Left lung (tissue), 10 donors: Measurements from ENCODE around the gene LRRC3C. TPM values are rescaled to one million over a fixed set of nuclear protein-coding genes. Genes with fewer than 3 reads are reported as not detected.

Source experiments
- ATAC-seq: fragments of 200-7000 bp; cut with Tn5 transposase; one replicate; pipeline ENCODE4 v1.9.1; 2020; ENCODE audit warnings: moderate library complexity
- DNase-seq, 4 donors: peaks; one replicate each; pipeline ENCODE4 v3.0.0-alpha.2; 2013 to 2020
- H3K27ac ChIP-seq, 2 donors: fragments of 200-600 bp; sonication (generic) in 1 of 2; one replicate each; pipeline versions ENCODE4 v1.5.0 to v1.8.0; 2020 to 2021
- H3K27me3 ChIP-seq, 2 donors: fragments of 200-600 bp; sonication (generic) in 1 of 2; one replicate each; pipeline versions ENCODE4 v1.5.0 to v1.8.0; 2020 to 2021
- H3K36me3 ChIP-seq, 2 donors: fragments of 200-600 bp; sonication (generic) in 1 of 2; one replicate each; pipeline versions ENCODE4 v1.5.0 to v1.8.0; 2020 to 2021
- H3K4me1 ChIP-seq, 2 donors: fragments of 200-600 bp; one replicate each; pipeline ENCODE4 v1.8.0; 2021
- H3K4me3 ChIP-seq, 2 donors: fragments of 200-600 bp; sonication (generic) in 1 of 2; one replicate each; pipeline versions ENCODE4 v1.5.0 to v1.8.0; 2020 to 2021; ENCODE audit warnings: mild to moderate bottlenecking in 1 of 2
- H3K9me3 ChIP-seq, 2 donors: fragments of 200-600 bp; sonication (generic) in 1 of 2; one replicate each; pipeline versions ENCODE4 v1.5.0 to v1.8.0; 2020 to 2021
- intact Hi-C, 2 donors: fragments of 100-400 bp; cut with DNase I; formaldehyde crosslinking; loops; one replicate each; pipeline versions ENCODE4 v1.11.2 to v1.14.2; 2022
- polyA plus RNA-seq, 6 donors: library from polyadenylated mRNA; unstranded; fragments of 120-200 nt; gene quantifications; one replicate each; pipeline ENCODE4 v1.2.1, GENCODE V29; 2013; ENCODE audit not compliant: insufficient read length in 6 of 6
- total RNA-seq, 2 donors: library from RNA; stranded (reverse); fragmentation: NEBNext Ultra II Directional; extraction: Animal tissue kit (Norgen Biotek cat#: 25700); gene quantifications; one replicate each; pipeline ENCODE4 v1.2.1, GENCODE V29; 2021
- TF ChIP-seq, protein P1 (sequence below), 2 donors: fragments of 200-600 bp; sonication (generic) in 1 of 2; IDR thresholded peaks; one replicate each; pipeline versions ENCODE4 v1.5.0 to v1.8.0; 2021; ENCODE audit warnings: antibody characterized with exemption in 2 of 2
- donor health status: DM: no; HTN: yes; CAD: no.
- donor health status: DM: no; HTN: no; CAD: no.

The LRRC3C gene
- total and polyA plus RNA-seq, 8 donors: not detected

DNA sequence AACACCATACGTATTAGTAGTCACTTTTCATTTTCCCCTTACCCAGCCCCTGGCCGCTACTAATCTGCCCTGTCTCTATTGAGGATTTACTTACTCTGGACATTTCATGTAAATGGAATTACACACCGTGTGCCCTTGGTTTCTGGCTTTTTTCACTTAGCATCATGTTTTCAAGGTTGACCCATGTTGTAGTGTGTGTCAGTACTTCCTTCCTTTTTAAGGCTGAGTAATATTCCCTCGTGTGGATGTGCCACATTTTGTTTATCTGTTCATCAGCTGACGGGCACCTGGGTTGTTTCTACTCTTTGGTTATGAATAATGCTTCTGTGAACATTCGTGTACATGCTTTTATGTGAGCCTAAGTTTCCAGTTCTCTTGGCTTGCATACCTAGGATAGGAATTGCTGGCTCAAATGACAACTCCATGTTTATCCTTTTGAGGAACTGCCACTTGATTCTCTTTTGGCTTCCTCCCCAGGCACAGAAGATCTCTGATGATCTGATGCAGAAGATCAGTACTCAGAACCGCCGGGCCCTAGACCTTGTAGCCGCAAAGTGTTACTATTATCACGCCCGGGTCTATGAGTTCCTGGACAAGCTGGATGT is 60.8 kb downstream of the LRRC3C start:
- intact Hi-C loops: no loop called here
- TF ChIP-seq, protein P1, sequence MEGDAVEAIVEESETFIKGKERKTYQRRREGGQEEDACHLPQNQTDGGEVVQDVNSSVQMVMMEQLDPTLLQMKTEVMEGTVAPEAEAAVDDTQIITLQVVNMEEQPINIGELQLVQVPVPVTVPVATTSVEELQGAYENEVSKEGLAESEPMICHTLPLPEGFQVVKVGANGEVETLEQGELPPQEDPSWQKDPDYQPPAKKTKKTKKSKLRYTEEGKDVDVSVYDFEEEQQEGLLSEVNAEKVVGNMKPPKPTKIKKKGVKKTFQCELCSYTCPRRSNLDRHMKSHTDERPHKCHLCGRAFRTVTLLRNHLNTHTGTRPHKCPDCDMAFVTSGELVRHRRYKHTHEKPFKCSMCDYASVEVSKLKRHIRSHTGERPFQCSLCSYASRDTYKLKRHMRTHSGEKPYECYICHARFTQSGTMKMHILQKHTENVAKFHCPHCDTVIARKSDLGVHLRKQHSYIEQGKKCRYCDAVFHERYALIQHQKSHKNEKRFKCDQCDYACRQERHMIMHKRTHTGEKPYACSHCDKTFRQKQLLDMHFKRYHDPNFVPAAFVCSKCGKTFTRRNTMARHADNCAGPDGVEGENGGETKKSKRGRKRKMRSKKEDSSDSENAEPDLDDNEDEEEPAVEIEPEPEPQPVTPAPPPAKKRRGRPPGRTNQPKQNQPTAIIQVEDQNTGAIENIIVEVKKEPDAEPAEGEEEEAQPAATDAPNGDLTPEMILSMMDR (IDR thresholded peaks at IDR 0.05): no peak
- no peaks in the 10 kb centered on the region for H3K27me3 ChIP-seq
- peaks cover 0 to 98% of the 10 kb centered on the region in 2 donors for H3K36me3 ChIP-seq
- H3K27ac ChIP-seq: no peak overlapping the region
- peaks cover 0 to 4% of the 10 kb centered on the region in 2 donors for H3K4me1 ChIP-seq
- ATAC-seq (no peak), DNase-seq (no peak)
- no peak overlapping the region for H3K4me3 ChIP-seq
- H3K9me3 ChIP-seq: no peaks in the 10 kb centered on the region

DNA sequence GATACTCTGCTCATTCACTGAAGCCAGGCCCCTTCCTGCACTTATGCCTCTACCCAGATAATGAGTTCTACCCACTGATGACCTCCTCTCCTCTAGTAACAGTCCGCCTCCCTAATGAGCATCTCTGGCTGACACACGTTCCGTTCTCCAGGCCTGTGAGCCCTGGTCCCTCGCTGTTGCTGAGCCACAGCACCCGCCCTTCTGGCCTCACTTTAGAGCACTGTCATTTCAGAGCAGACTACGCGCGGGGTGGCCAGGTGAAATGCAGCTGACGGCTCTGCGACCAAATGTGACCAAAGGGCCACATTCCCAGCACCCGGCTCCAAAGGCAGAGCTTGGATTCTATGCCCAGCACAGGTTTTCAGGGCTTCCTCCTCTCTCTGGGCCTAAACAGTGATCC is 66.9 kb downstream of the LRRC3C start:
- H3K9me3 ChIP-seq: no peaks in the 10 kb centered on the region
- intact Hi-C loops: no loop called here
- no peak overlapping the region for H3K27ac ChIP-seq
- no peaks in the 10 kb centered on the region for H3K27me3 ChIP-seq
- H3K4me1 ChIP-seq: no peaks in the 10 kb centered on the region
- TF ChIP-seq, protein P1 (IDR thresholded peaks at IDR 0.05): no peak
- ATAC-seq (no peak), DNase-seq (peak in 1 of 4 donors; percentile 26)
- H3K4me3 ChIP-seq: no peak overlapping the region
- peaks cover 0 to 93% of the 10 kb centered on the region in 2 donors for H3K36me3 ChIP-seq

Other genes starting within 250 kb of the LRRC3C start
- gene PGAP3, start 239.7 kb upstream of the LRRC3C start, total RNA-seq: 10 to 100 TPM; 17.2 to 32.9 TPM
- 10 to 100 TPM; 37.9 to 46.5 (median 41.1) TPM for gene PGAP3, start 239.7 kb upstream of the LRRC3C start, polyA plus RNA-seq
- 100 to 1,000 TPM in 1 of 2 donors, 10 to 100 TPM in 1; 65.1 to 137 TPM for gene ERBB2, start 227.7 kb upstream of the LRRC3C start, total RNA-seq
- 100 to 1,000 TPM; 103 to 125 (median 107) TPM for gene ERBB2, start 227.7 kb upstream of the LRRC3C start, polyA plus RNA-seq
- 10 to 100 TPM; 45.6 to 57.9 TPM for gene MIEN1, start 197.2 kb upstream of the LRRC3C start, total RNA-seq
- 10 to 100 TPM; 18.8 to 27.5 (median 24.0) TPM for gene MIEN1, start 197.2 kb upstream of the LRRC3C start, polyA plus RNA-seq
- 10 to 100 TPM; 12.4 to 31.9 TPM for gene GRB7, start 189.8 kb upstream of the LRRC3C start, total RNA-seq
- gene GRB7, start 189.8 kb upstream of the LRRC3C start, polyA plus RNA-seq: 10 to 100 TPM; 25.8 to 34.2 (median 28.2) TPM
- gene IKZF3, start 63.4 kb upstream of the LRRC3C start, total RNA-seq: 1 to 10 TPM; 3.3 to 6.6 TPM
- 1 to 10 TPM; 1.2 to 1.9 (median 1.6) TPM for gene IKZF3, start 63.4 kb upstream of the LRRC3C start, polyA plus RNA-seq
- gene ZPBP2, start 59.5 kb upstream of the LRRC3C start, total RNA-seq: not detected
- not detected for gene ZPBP2, start 59.5 kb upstream of the LRRC3C start, polyA plus RNA-seq
- 10 to 100 TPM in 1 of 2 donors, 1 to 10 TPM in 1; 9.2 to 16.7 TPM for gene GSDMB, start 9.1 kb upstream of the LRRC3C start, total RNA-seq
- 10 to 100 TPM; 15.9 to 36.4 (median 28.4) TPM for gene GSDMB, start 9.1 kb upstream of the LRRC3C start, polyA plus RNA-seq
- 100 to 1,000 TPM in 1 of 2 donors, 10 to 100 TPM in 1; 47.6 to 107 TPM for gene ORMDL3, start 131 bp upstream of the LRRC3C start, total RNA-seq
- 10 to 100 TPM; 74.3 to 91.3 (median 82.7) TPM for gene ORMDL3, start 131 bp upstream of the LRRC3C start, polyA plus RNA-seq
- under 1 TPM in 1 of 2 donors, not detected in 1; 0.76 TPM for gene GSDMA, start 35.3 kb downstream of the LRRC3C start, total RNA-seq
- 1 to 10 TPM in 1 of 6 donors, under 1 TPM in 5; 0.57 to 1.3 (median 0.88) TPM for gene GSDMA, start 35.3 kb downstream of the LRRC3C start, polyA plus RNA-seq
- 100 to 1,000 TPM in 1 of 2 donors, 10 to 100 TPM in 1; 72.8 to 117 TPM for gene PSMD3, start 53.1 kb downstream of the LRRC3C start, total RNA-seq
- 100 to 1,000 TPM in 2 of 6 donors, 10 to 100 TPM in 4; 91.1 to 108 (median 96.8) TPM for gene PSMD3, start 53.1 kb downstream of the LRRC3C start, polyA plus RNA-seq
- 1 to 10 TPM in 1 of 2 donors, under 1 TPM in 1; 0.61 to 1.7 TPM for gene CSF3, start 87.7 kb downstream of the LRRC3C start, total RNA-seq
- gene CSF3, start 87.7 kb downstream of the LRRC3C start, polyA plus RNA-seq: not detected
- 10 to 100 TPM; 72.0 to 75.2 TPM for gene MED24, start 126.7 kb downstream of the LRRC3C start, total RNA-seq
- gene MED24, start 126.7 kb downstream of the LRRC3C start, polyA plus RNA-seq: 100 to 1,000 TPM in 5 of 6 donors, 10 to 100 TPM in 1; 95.0 to 144 (median 114) TPM
- gene THRA, start 135.2 kb downstream of the LRRC3C start, total RNA-seq: 10 to 100 TPM; 37.9 to 45.2 TPM
- 10 to 100 TPM; 69.3 to 80.7 (median 75.3) TPM for gene THRA, start 135.2 kb downstream of the LRRC3C start, polyA plus RNA-seq
- 10 to 100 TPM in 1 of 2 donors, 1 to 10 TPM in 1; 6.5 to 11.4 TPM for gene NR1D1, start 172.9 kb downstream of the LRRC3C start, total RNA-seq
- gene NR1D1, start 172.9 kb downstream of the LRRC3C start, polyA plus RNA-seq: 1 to 10 TPM; 3.0 to 4.9 (median 3.9) TPM
- gene MSL1, start 194.2 kb downstream of the LRRC3C start, total RNA-seq: 100 to 1,000 TPM in 1 of 2 donors, 10 to 100 TPM in 1; 84.1 to 112 TPM
- 100 to 1,000 TPM; 174 to 203 (median 192) TPM for gene MSL1, start 194.2 kb downstream of the LRRC3C start, polyA plus RNA-seq
- gene CASC3, start 212.8 kb downstream of the LRRC3C start, total RNA-seq: 10 to 100 TPM; 63.4 to 98.8 TPM
- gene CASC3, start 212.8 kb downstream of the LRRC3C start, polyA plus RNA-seq: 100 to 1,000 TPM; 110 to 136 (median 129) TPM
- 10 to 100 TPM in 1 of 2 donors, 1 to 10 TPM in 1; 7.4 to 13.1 TPM for gene RAPGEFL1, start 249.7 kb downstream of the LRRC3C start, total RNA-seq
- 10 to 100 TPM in 1 of 6 donors, 1 to 10 TPM in 5; 6.3 to 10.3 (median 7.5) TPM for gene RAPGEFL1, start 249.7 kb downstream of the LRRC3C start, polyA plus RNA-seq